ENCODE results near the gene CRABP1.

GRCh38 chr15:78364233-78364632 lies 24.1 kb downstream of the CRABP1 start:
- TF ChIP-seq, protein P1, sequence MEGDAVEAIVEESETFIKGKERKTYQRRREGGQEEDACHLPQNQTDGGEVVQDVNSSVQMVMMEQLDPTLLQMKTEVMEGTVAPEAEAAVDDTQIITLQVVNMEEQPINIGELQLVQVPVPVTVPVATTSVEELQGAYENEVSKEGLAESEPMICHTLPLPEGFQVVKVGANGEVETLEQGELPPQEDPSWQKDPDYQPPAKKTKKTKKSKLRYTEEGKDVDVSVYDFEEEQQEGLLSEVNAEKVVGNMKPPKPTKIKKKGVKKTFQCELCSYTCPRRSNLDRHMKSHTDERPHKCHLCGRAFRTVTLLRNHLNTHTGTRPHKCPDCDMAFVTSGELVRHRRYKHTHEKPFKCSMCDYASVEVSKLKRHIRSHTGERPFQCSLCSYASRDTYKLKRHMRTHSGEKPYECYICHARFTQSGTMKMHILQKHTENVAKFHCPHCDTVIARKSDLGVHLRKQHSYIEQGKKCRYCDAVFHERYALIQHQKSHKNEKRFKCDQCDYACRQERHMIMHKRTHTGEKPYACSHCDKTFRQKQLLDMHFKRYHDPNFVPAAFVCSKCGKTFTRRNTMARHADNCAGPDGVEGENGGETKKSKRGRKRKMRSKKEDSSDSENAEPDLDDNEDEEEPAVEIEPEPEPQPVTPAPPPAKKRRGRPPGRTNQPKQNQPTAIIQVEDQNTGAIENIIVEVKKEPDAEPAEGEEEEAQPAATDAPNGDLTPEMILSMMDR (IDR thresholded peaks at IDR 0.05): no peak
- no peak for TF ChIP-seq POLR2A (IDR thresholded peaks at IDR 0.05)

Data from lower leg skin (tissue), 3 donors.